HCT116 (cell line): ENCODE results near the gene AFAP1L2. TPM values are rescaled to one million over a fixed set of nuclear protein-coding genes. Genes with fewer than 3 reads are reported as not detected.

Experiments used
- ATAC-seq: fragments of 200-7000 bp; cut with Tn5 transposase; 2 replicates; pipeline ENCODE4 v1.9.1; 2020; ENCODE audit warnings: mild to moderate bottlenecking, moderate library complexity
- BruUV-seq: library from RNA; stranded (reverse); fragments of 400-500 nt; replicated peaks from 2 replicates; lab custom pipeline; 2021; lab: Mats Ljungman, UMichigan
- CTCF ChIA-PET: fragments of 300-600 bp; sonication (Branson Sonifier 250); formaldehyde crosslinking; loops from one replicate; lab custom pipeline; 2021; ENCODE audit warnings: antibody characterized with exemption; lab: Charles Lee
- POLR2A ChIA-PET: fragments of 300-600, 350-600 bp; sonication (Branson Sonifier 250); formaldehyde crosslinking; loops from one replicate; lab custom pipeline; 2021; ENCODE audit warnings: antibody characterized with exemption; lab: Charles Lee
- RAD21 ChIA-PET, 2 experiments: fragments of 300-600 bp; sonication (Branson Sonifier 250); formaldehyde crosslinking; loops; one replicate each; lab custom pipeline; 2023; ENCODE audit warnings: low total read pairs in 2 of 2; ENCODE audit not compliant: uncharacterized antibody in 2 of 2, unreplicated experiment in 2 of 2, low non-redundant PET in 1 of 2; lab: Charles Lee
- DNase-seq: peaks from one replicate; pipeline ENCODE4 v3.0.0-alpha.2; 2010; ENCODE audit warnings: low read depth, low spot score
- H2AFZ ChIP-seq: fragments of 200-600 bp; shearing (Covaris generic), sonication (generic); 2 replicates; pipeline ENCODE4 v1.6.1; 2017; ENCODE audit warnings: low read depth, mixed run types, mixed read lengths, antibody characterized with exemption, low read length; ENCODE audit not compliant: poor library complexity, severe bottlenecking
- H3K27ac ChIP-seq: 2 replicates; pipeline ENCODE4 v1.5.1; 2012; ENCODE audit warnings: low read depth, low read length
- H3K27me3 ChIP-seq: fragments of 200-600 bp; sonication (generic); 2 replicates; pipeline ENCODE4 v1.6.1; 2016; ENCODE audit warnings: mixed run types, low read length, mixed read lengths; ENCODE audit not compliant: insufficient read depth
- H3K36me3 ChIP-seq, 2 experiments: fragments of 200-500 bp in 1 of 2; fragments of 200-600 bp in 1 of 2; sonication (Bioruptor generic) in 1 of 2; sonication (generic) in 1 of 2; 2 replicates each; pipeline versions ENCODE4 v1.5.1 to v1.6.1; 2014 to 2016; ENCODE audit warnings: low read length in 2 of 2, inconsistent platforms in 1 of 2, mixed read lengths in 1 of 2, mixed run types in 1 of 2; ENCODE audit not compliant: insufficient read depth in 2 of 2, control insufficient read depth in 1 of 2
- H3K4me1 ChIP-seq, 2 experiments: fragments of 200-600 bp in 1 of 2; sonication (generic) in 1 of 2; 2 replicates each; pipeline versions ENCODE4 v1.5.1 to v1.6.1; 2012 to 2017; ENCODE audit warnings: low read length in 2 of 2, inconsistent platforms in 1 of 2, mild to moderate bottlenecking in 1 of 2, mixed read lengths in 1 of 2, mixed run types in 1 of 2, moderate library complexity in 1 of 2; ENCODE audit not compliant: insufficient read depth in 2 of 2, control insufficient read depth in 1 of 2
- H3K4me2 ChIP-seq: fragments of 200-600 bp; sonication (generic); 2 replicates; pipeline ENCODE4 v1.6.1; 2017; ENCODE audit warnings: mixed run types, low read length, mixed read lengths
- H3K4me3 ChIP-seq, 2 experiments: fragments of 200-600 bp in 1 of 2; sonication (generic) in 1 of 2; replicated peaks in 1 of 2; 2 replicates each; pipeline ENCODE4 v1.5.1; 2011 to 2016; ENCODE audit warnings: low read length in 2 of 2, control low read depth in 1 of 2, low read depth in 1 of 2, mild to moderate bottlenecking in 1 of 2, mixed read lengths in 1 of 2, mixed run types in 1 of 2
- H3K79me2 ChIP-seq: fragments of 200-600 bp; sonication (generic); 2 replicates; pipeline ENCODE4 v1.6.1; 2017; ENCODE audit warnings: mild to moderate bottlenecking, mixed run types, low read length, moderate library complexity, mixed read lengths; ENCODE audit not compliant: insufficient read depth
- H3K9ac ChIP-seq: fragments of 200-600 bp; sonication (generic); 2 replicates; pipeline ENCODE4 v1.6.1; 2016; ENCODE audit warnings: low read length, mixed read lengths
- H3K9me2 ChIP-seq: fragments of 200-600 bp; sonication (generic), shearing (Covaris generic); 2 replicates; pipeline ENCODE4 v1.6.1; 2017; ENCODE audit warnings: mixed run types, mild to moderate bottlenecking, moderate library complexity; ENCODE audit not compliant: insufficient read depth
- H3K9me3 ChIP-seq, 2 experiments: fragments of 200-500 bp in 1 of 2; fragments of 200-600 bp in 1 of 2; sonication (Bioruptor generic) in 1 of 2; sonication (generic) in 1 of 2; 2 replicates each; pipeline ENCODE4 v1.6.1; 2014 to 2017; ENCODE audit warnings: low read length in 2 of 2, mixed read lengths in 2 of 2, inconsistent platforms in 1 of 2, low read depth in 1 of 2, mild to moderate bottlenecking in 1 of 2, mixed run types in 1 of 2, moderate library complexity in 1 of 2; ENCODE audit not compliant: control insufficient read depth in 1 of 2, insufficient read depth in 1 of 2
- H4K20me1 ChIP-seq: fragments of 200-600 bp; sonication (generic), shearing (Covaris generic); 2 replicates; pipeline ENCODE4 v1.6.1; 2017; ENCODE audit warnings: mixed run types, mild to moderate bottlenecking, moderate library complexity; ENCODE audit not compliant: insufficient read depth
- CEBPB ChIP-seq: IDR thresholded peaks from 2 replicates; pipeline ENCODE4 v1.6.1; 2012; ENCODE audit warnings: low read depth
- EGR1 ChIP-seq: IDR thresholded peaks from 2 replicates; pipeline ENCODE4 v1.6.1; 2012; ENCODE audit warnings: low read depth
- RAD21 ChIP-seq: IDR thresholded peaks from 2 replicates; pipeline ENCODE4 v1.6.1; 2012; ENCODE audit warnings: low read depth, mild to moderate bottlenecking
- SRF ChIP-seq: IDR thresholded peaks from 2 replicates; pipeline ENCODE4 v1.6.1; 2012; ENCODE audit warnings: low read depth
- intact Hi-C: fragments of 100-400 bp; cut with micrococcal nuclease; formaldehyde crosslinking; loops from 2 replicates; pipeline ENCODE4 v1.10.0; 2022
- total RNA-seq: library from RNA; stranded (reverse); gene quantifications from one replicate; pipeline ENCODE4 v1.2.1, GENCODE V29; 2021; ENCODE audit not compliant: unreplicated experiment

Gene AFAP1L2
- total RNA-seq, 1 experiment from 2014 or later, result 0.93 TPM

DNA sequence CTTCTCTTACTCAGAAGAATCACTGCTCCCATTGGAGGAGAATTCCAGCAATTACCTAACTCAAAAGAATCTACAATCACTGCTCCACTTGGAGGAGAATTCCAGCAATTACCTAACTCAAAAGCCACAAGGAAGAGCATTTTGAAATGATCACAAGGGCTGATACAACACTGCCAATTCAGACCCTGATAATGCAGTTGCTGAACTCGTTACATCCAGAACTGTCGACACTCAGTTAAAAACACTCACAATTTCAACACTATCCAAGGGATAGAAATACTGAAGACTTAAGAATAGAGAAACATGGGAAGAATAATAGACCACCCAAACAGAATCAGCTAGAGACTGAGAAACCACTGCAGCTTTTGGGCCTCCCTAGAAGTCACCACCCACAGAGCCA is 27.8 kb downstream of the AFAP1L2 start:
- no peaks in the 10 kb centered on the region for H3K79me2 ChIP-seq
- CTCF ChIA-PET, result no interaction called here

DNA sequence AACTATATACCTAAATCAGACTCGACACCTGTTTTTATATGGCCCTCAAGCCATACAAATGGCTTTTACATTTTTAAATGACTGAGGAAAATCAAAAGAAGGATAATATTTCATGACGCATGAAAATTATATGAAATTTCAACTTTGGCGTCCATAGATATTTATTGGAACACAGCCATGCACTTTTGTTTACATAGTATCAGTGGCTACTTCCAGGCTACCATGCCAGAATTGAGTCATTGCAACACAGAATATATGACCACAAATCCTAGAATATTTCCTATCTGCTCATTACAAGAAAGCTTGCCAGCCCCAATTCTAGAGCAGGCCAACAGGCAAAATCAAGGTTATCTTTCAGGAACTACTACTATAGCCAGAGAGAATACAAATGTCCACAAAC is 29.3 kb downstream of the AFAP1L2 start:
- Histone ChIP-seq H3K4me2 (no peak overlapping the region), H3K9me3 (no peaks in the 10 kb centered on the region), H4K20me1 (no peaks in the 10 kb centered on the region), H3K9me2 (no peaks in the 10 kb centered on the region), H3K27me3 (peaks cover 18% of the 10 kb centered on the region; the same call in 1 of the 2 replicates), H3K79me2 (no peaks in the 10 kb centered on the region), H3K36me3 (no peaks in the 10 kb centered on the region), H3K9ac (no peak overlapping the region), H2AFZ (no peak overlapping the region), H3K27ac (no peak overlapping the region), H3K4me1 (no peaks in the 10 kb centered on the region; a peak in 1 of 4 replicates), H3K4me3 (no peak overlapping the region)
- TF ChIP-seq EGR1 (no peak), SRF (no peak), RAD21 (no peak)
- intact Hi-C loops, result no loop called here
- ChIA-PET POLR2A (no interaction called here), CTCF (interaction anchor here (0.7 to 1.0 kb wide), 2 partner anchors 12 to 71 kb away, joined by 4 read pairs; no protein-coding TSS in a partner anchor), RAD21 (no interaction called here)
- BruUV-seq, result no TSS peak
- DNase-seq (no peak), ATAC-seq (no peak)

More for the DNA sequence above, 27.8 kb downstream of the AFAP1L2 start:
- no peaks in the 10 kb centered on the region for H3K9me2 ChIP-seq
- intact Hi-C loops, result no loop called here
- H3K4me3 ChIP-seq, result no peak overlapping the region
- no peak overlapping the region for H3K27ac ChIP-seq
- no peaks in the 10 kb centered on the region for H3K9me3 ChIP-seq
- POLR2A ChIA-PET, result no interaction called here
- no TSS peak for BruUV-seq
- H3K27me3 ChIP-seq, result peaks cover 18% of the 10 kb centered on the region; the same call in 1 of the 2 replicates
- H2AFZ ChIP-seq, result no peak overlapping the region
- DNase-seq, result no peak
- no peak for ATAC-seq
- no peak overlapping the region for H3K9ac ChIP-seq
- no peaks in the 10 kb centered on the region for H3K36me3 ChIP-seq
- no peaks in the 10 kb centered on the region; a peak in 1 of 4 replicates for H3K4me1 ChIP-seq
- no peaks in the 10 kb centered on the region for H4K20me1 ChIP-seq
- H3K4me2 ChIP-seq, result no peak overlapping the region
- TF ChIP-seq CEBPB, result no peak
- RAD21 ChIA-PET, result no interaction called here
